Sigmoid colon (tissue), 4 donors: ENCODE data around the gene NAXD.

Experiments used
- EP300 ChIP-seq, 4 donors: sonication (generic); formaldehyde crosslinking; IDR thresholded peaks; one replicate each; pipeline ENCODE4 v1.6.1; 2017; ENCODE audit warnings: antibody characterized with exemption in 4 of 4
- POLR2A ChIP-seq, 2 donors: fragments of 450-650 bp; IDR thresholded peaks; one replicate each; pipeline ENCODE4 v1.6.1; 2016; ENCODE audit warnings: antibody characterized with exemption in 2 of 2, mild to moderate bottlenecking in 2 of 2, moderate library complexity in 2 of 2
- POLR2AphosphoS5 ChIP-seq, 4 donors: sonication (generic); formaldehyde crosslinking; IDR thresholded peaks; one replicate each; pipeline ENCODE4 v1.6.1; 2017; ENCODE audit warnings: antibody characterized with exemption in 4 of 4
- TF ChIP-seq, protein P1 (sequence below), 4 experiments: fragments of 450-650 bp in 3 of 4; fragments of 200-600 bp in 1 of 4; IDR thresholded peaks; one replicate each; pipeline ENCODE4 v1.5.1; 2016 to 2019; ENCODE audit warnings: antibody characterized with exemption in 4 of 4, mild to moderate bottlenecking in 3 of 4, moderate library complexity in 2 of 4

GRCh38 chr13:110575322-110576069, 39.8 kb upstream of the NAXD start:
- TF ChIP-seq, protein P1, sequence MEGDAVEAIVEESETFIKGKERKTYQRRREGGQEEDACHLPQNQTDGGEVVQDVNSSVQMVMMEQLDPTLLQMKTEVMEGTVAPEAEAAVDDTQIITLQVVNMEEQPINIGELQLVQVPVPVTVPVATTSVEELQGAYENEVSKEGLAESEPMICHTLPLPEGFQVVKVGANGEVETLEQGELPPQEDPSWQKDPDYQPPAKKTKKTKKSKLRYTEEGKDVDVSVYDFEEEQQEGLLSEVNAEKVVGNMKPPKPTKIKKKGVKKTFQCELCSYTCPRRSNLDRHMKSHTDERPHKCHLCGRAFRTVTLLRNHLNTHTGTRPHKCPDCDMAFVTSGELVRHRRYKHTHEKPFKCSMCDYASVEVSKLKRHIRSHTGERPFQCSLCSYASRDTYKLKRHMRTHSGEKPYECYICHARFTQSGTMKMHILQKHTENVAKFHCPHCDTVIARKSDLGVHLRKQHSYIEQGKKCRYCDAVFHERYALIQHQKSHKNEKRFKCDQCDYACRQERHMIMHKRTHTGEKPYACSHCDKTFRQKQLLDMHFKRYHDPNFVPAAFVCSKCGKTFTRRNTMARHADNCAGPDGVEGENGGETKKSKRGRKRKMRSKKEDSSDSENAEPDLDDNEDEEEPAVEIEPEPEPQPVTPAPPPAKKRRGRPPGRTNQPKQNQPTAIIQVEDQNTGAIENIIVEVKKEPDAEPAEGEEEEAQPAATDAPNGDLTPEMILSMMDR (IDR thresholded peaks at IDR 0.05), result no peak
- no peak for TF ChIP-seq POLR2A (IDR thresholded peaks at IDR 0.05)
- TF ChIP-seq POLR2AphosphoS5 (IDR thresholded peaks at IDR 0.05), result no peak
- no peak for TF ChIP-seq EP300 (IDR thresholded peaks at IDR 0.05)
